GM12878 (cell line): ENCODE results near the gene RSPH1. TPM values are rescaled to one million over a fixed set of nuclear protein-coding genes. Genes with fewer than 3 reads are reported as not detected.

Experiments
- ATAC-seq: fragments of 200-7000 bp; cut with Tn5 transposase; 3 replicates; pipeline ENCODE4 v1.9.1; 2020; ENCODE audit warnings: mild to moderate bottlenecking, moderate library complexity
- BruUV-seq: library from RNA; stranded (reverse); fragments of 400-500 nt; replicated peaks from 2 replicates; lab custom pipeline; 2021; lab: Mats Ljungman, UMichigan
- CTCF ChIA-PET: fragments of 300-600 bp; sonication (Branson Sonifier 250); formaldehyde crosslinking; extraction: SDS; loops from one replicate; lab custom pipeline; 2021; ENCODE audit warnings: inconsistent platforms; lab: Yijun Ruan, JAX
- POLR2A ChIA-PET: fragments of 350-600 bp; formaldehyde crosslinking; extraction: SDS; loops from one replicate; lab custom pipeline; 2021; ENCODE audit warnings: inconsistent platforms; lab: Charles Lee
- RAD21 ChIA-PET: fragments of 300-600 bp; sonication (Branson Sonifier 250); formaldehyde crosslinking; loops from one replicate; lab custom pipeline; 2023; ENCODE audit warnings: antibody characterized with exemption; ENCODE audit not compliant: unreplicated experiment; lab: Charles Lee
- SMC1A ChIA-PET: fragments of 300-600 bp; sonication (Branson Sonifier 250); formaldehyde crosslinking; loops from one replicate; lab custom pipeline; 2023; ENCODE audit not compliant: unreplicated experiment, uncharacterized antibody; lab: Charles Lee
- DNase-seq: peaks from one replicate; pipeline ENCODE4 v3.0.0-alpha.2; 2011; ENCODE audit warnings: low read depth, low spot score
- FAIRE-seq: peaks from 3 replicates; lab custom pipeline; 2011; peaks lifted over from hg19 to GRCh38; lab: Jason Lieb, UNC
- H2AFZ ChIP-seq: 2 replicates; pipeline ENCODE4 v1.6.0; 2011; ENCODE audit warnings: low read depth, low read length, control low read depth; ENCODE audit not compliant: control insufficient read depth
- H3K27ac ChIP-seq: 2 replicates; pipeline ENCODE4 v1.5.1; 2011; ENCODE audit warnings: control low read depth; ENCODE audit not compliant: control insufficient read depth, insufficient read depth
- H3K27me3 ChIP-seq, 2 experiments: replicated peaks in 1 of 2; 2 replicates each; pipeline versions ENCODE4 v1.6.0 to v1.6.1; 2011; ENCODE audit warnings: low read length in 1 of 2; ENCODE audit not compliant: control insufficient read depth in 2 of 2, insufficient read depth in 2 of 2
- H3K36me3 ChIP-seq, 2 experiments: 2 replicates each; pipeline ENCODE4 v1.5.1; 2011; ENCODE audit warnings: low read length in 1 of 2; ENCODE audit not compliant: control insufficient read depth in 2 of 2, insufficient read depth in 2 of 2
- H3K4me1 ChIP-seq: 2 replicates; pipeline ENCODE4 v1.6.1; 2011; ENCODE audit warnings: mild to moderate bottlenecking, low read length, moderate library complexity, mixed read lengths; ENCODE audit not compliant: control insufficient read depth, insufficient read depth
- H3K4me2 ChIP-seq: 2 replicates; pipeline ENCODE4 v1.6.0; 2011; ENCODE audit warnings: control low read depth; ENCODE audit not compliant: control insufficient read depth, insufficient read depth
- H3K4me3 ChIP-seq: fragments of 200-600 bp; sonication (generic); 2 replicates; pipeline ENCODE4 v1.5.1; 2016
- H3K79me2 ChIP-seq: 2 replicates; pipeline ENCODE4 v1.6.0; 2011; ENCODE audit warnings: low read length; ENCODE audit not compliant: control insufficient read depth, insufficient read depth
- H3K9ac ChIP-seq: 2 replicates; pipeline ENCODE4 v1.8.0; 2011; ENCODE audit warnings: low read length, control low read depth, mixed read lengths; ENCODE audit not compliant: control insufficient read depth, insufficient read depth
- H3K9me3 ChIP-seq: replicated peaks from 3 replicates; pipeline ENCODE4 v1.5.1; 2011; ENCODE audit warnings: mild to moderate bottlenecking, low read length; ENCODE audit not compliant: control insufficient read depth, insufficient read depth
- H4K20me1 ChIP-seq: 2 replicates; pipeline ENCODE4 v1.6.0; 2011; ENCODE audit not compliant: control insufficient read depth, insufficient read depth
- ASH2L ChIP-seq: fragments of 300-600, 200-600 bp; sonication (generic); IDR thresholded peaks from 2 replicates; pipeline ENCODE4 v1.6.1; 2017; ENCODE audit warnings: low read depth, mild to moderate bottlenecking, borderline replicate concordance
- CHD1 ChIP-seq: IDR thresholded peaks from 2 replicates; pipeline ENCODE4 v1.6.1; 2012; ENCODE audit warnings: low read depth, low read length, improper control_type of control experiment
- ETV6 ChIP-seq, 2 experiments: fragments of 450-650 bp in 1 of 2; IDR thresholded peaks in 1 of 2; conservative IDR thresholded peaks in 1 of 2; 2 replicates each; pipeline ENCODE4 v1.6.1; 2014; ENCODE audit warnings: antibody characterized with exemption in 1 of 2, borderline replicate concordance in 1 of 2, low read depth in 1 of 2, mild to moderate bottlenecking in 1 of 2, moderate library complexity in 1 of 2
- FOXM1 ChIP-seq: IDR thresholded peaks from 2 replicates; pipeline ENCODE4 v1.6.1; 2012; ENCODE audit warnings: low read depth, mild to moderate bottlenecking, inconsistent platforms, low read length, moderate library complexity
- GATAD2B ChIP-seq: fragments of 450-650 bp; conservative IDR thresholded peaks from 2 replicates; pipeline ENCODE4 v1.6.1; 2017; ENCODE audit warnings: low read depth, mild to moderate bottlenecking, moderate library complexity
- HCFC1 ChIP-seq: fragments of 150-350 bp; IDR thresholded peaks from 2 replicates; pipeline ENCODE4 v1.6.1; 2014; ENCODE audit warnings: low read length
- IRF4 ChIP-seq: IDR thresholded peaks from 2 replicates; pipeline ENCODE4 v1.6.1; 2011; ENCODE audit warnings: low read depth, low read length
- JUND ChIP-seq: IDR thresholded peaks from 2 replicates; pipeline ENCODE4 v1.6.1; 2012; ENCODE audit warnings: low read depth, mild to moderate bottlenecking, low read length, improper control_type of control experiment, moderate library complexity
- MEF2A ChIP-seq: IDR thresholded peaks from 2 replicates; pipeline ENCODE4 v1.6.1; 2011; ENCODE audit warnings: low read depth, mild to moderate bottlenecking, low read length, moderate library complexity; ENCODE audit not compliant: insufficient read depth
- MTA3 ChIP-seq: IDR thresholded peaks from 2 replicates; pipeline ENCODE4 v1.6.1; 2012; ENCODE audit warnings: low read length, inconsistent platforms, borderline replicate concordance
- PML ChIP-seq: IDR thresholded peaks from 2 replicates; pipeline ENCODE4 v1.6.1; 2012; ENCODE audit warnings: low read length, inconsistent platforms
- SMAD5 ChIP-seq: IDR thresholded peaks from 2 replicates; pipeline ENCODE4 v1.6.1; 2016; ENCODE audit warnings: antibody characterized with exemption, low read depth
- TBL1XR1 ChIP-seq: IDR thresholded peaks from 2 replicates; pipeline ENCODE4 v1.6.1; 2012; ENCODE audit warnings: low read depth, low read length, improper control_type of control experiment
- TCF7 ChIP-seq: IDR thresholded peaks from 2 replicates; pipeline ENCODE4 v1.6.1; 2014; ENCODE audit warnings: antibody characterized with exemption, borderline replicate concordance
- WGBS: methylation state at CpG from one replicate; pipeline ENCODE4 v1.1.6; 2016; ENCODE audit warnings: low lambda C conversion rate; ENCODE audit not compliant: insufficient replicate concordance, insufficient coverage; ENCODE audit errors: missing lambda C conversion rate; 5-methylcytosine and 5-hydroxymethylcytosine counted together
- in situ Hi-C: fragments of 300-500 bp; cut with MboI; formaldehyde crosslinking; loops from 9 replicates; pipeline ENCODE4 v1.14.3; 2018; ENCODE audit warnings: mixed read lengths
- intact Hi-C: fragments of 100-400 bp; cut with micrococcal nuclease; formaldehyde crosslinking; loops from one replicate; pipeline ENCODE4 v1.14.2; 2022; ENCODE audit not compliant: unreplicated experiment
- polyA plus RNA-seq, 11 experiments: library from polyadenylated mRNA; depleted of rRNA in 4 of 11; unstranded in 6 of 11; stranded (reverse) in 5 of 11; fragments of >200 nt; fragmentation: Nextera tagmentation in 4 of 11; fragmentation: Illumina TruSeq in 1 of 11; extraction: Ambion mirVana in 4 of 11; extraction: Trizol in 1 of 11; gene quantifications; 1 replicate in 1 of 11; 2 replicates in 10 of 11; pipeline versions ENCODE4 v1.2.1 to v1.2.3, GENCODE V29; 2011 to 2016; ENCODE audit warnings: inconsistent platforms in 2 of 11, missing spikeins in 2 of 11, low read depth in 1 of 11
- total RNA-seq, 4 experiments: library from RNA; depleted of rRNA in 3 of 4; stranded (reverse); fragments of >200 nt in 3 of 4; fragmentation: Illumina TruSeq in 1 of 4; extraction: Trizol in 1 of 4; gene quantifications; 2 replicates each; pipeline versions ENCODE4 v1.2.1 to v1.2.3, GENCODE V29; 2013 to 2021
- TF ChIP-seq, protein P1 (sequence below), 3 experiments: IDR thresholded peaks in 2 of 3; conservative IDR thresholded peaks in 1 of 3; 2 replicates each; pipeline ENCODE4 v1.5.1; 2011; ENCODE audit warnings: low read depth in 3 of 3, low read length in 3 of 3, mild to moderate bottlenecking in 3 of 3, control low read depth in 2 of 3, moderate library complexity in 2 of 3, inconsistent platforms in 1 of 3, mixed read lengths in 1 of 3; ENCODE audit not compliant: control insufficient read depth in 2 of 3, insufficient read depth in 1 of 3; ENCODE audit errors: extremely low read depth in 1 of 3
- TF ChIP-seq, protein P2 (sequence below): fragments of 450-650 bp; IDR thresholded peaks from 2 replicates; pipeline ENCODE4 v1.6.1; 2017; ENCODE audit warnings: mild to moderate bottlenecking, moderate library complexity

Gene RSPH1
- total and polyA plus RNA-seq, 10 of the 15 experiments (the other 5 are each of a cell fraction or from before 2014, with no cell fraction given) = 0.11 to 1.4 (median 0.38) TPM

DNA sequence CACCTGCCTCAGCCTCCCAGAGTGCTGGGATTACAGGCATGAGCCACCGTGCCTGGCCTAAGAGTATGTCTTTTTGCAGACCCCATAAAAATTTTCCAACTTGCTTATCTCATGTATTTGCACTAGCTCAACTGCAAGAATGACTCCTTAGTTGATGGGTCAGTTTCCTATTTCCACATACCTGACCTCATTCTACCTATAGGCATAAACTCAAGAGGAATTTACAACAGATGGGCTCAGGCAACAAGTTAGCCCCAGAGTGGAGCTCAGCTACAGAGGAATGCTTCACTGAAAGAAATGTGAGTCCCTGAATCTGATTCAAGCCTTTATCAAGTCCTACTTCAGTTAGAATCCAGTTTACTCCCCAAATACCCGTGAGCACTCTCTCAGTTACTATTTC lies 12.3 kb upstream of the RSPH1 start:
- ChIA-PET CTCF (no interaction called here), SMC1A (interaction anchor here (0.7 to 2.5 kb wide), 5 partner anchors 11 to 83 kb away, joined by 3 to 9 read pairs (median 3); no protein-coding TSS in a partner anchor), POLR2A (interaction anchor here (0.6 to 1.1 kb wide), 2 partner anchors 35 to 47 kb away, joined by 4 read pairs; no protein-coding TSS in a partner anchor), RAD21 (no interaction called here)
- H3K79me2 ChIP-seq = no peaks in the 10 kb centered on the region
- no peaks in the 10 kb centered on the region for H3K9me3 ChIP-seq
- no peak overlapping the region for H2AFZ ChIP-seq
- intact Hi-C loops (no loop called here), in situ Hi-C loops (no loop called here)
- DNase-seq (no peak), FAIRE-seq (no peak), ATAC-seq (no peak)
- H3K27me3 ChIP-seq = no peaks in the 10 kb centered on the region
- H3K36me3 ChIP-seq = no peaks in the 10 kb centered on the region
- H3K4me1 ChIP-seq = peaks cover 30% of the 10 kb centered on the region
- WGBS = 64% methylated on average over 2 of the region's 2 CpGs
- no peak overlapping the region for H3K27ac ChIP-seq
- no TSS peak for BruUV-seq
- H3K9ac ChIP-seq = no peak overlapping the region
- H3K4me2 ChIP-seq = no peak overlapping the region
- no peak overlapping the region for H3K4me3 ChIP-seq
- TF ChIP-seq MEF2A (no peak), TBL1XR1 (no peak), IRF4 (no peak), MTA3 (no peak), HCFC1 (no peak), ASH2L (no peak), FOXM1 (no peak), TCF7 (no peak), CHD1 (no peak), SMAD5 (no peak), ETV6 (conservative IDR thresholded peaks at IDR 0.05 in 1 of 2, IDR thresholded peaks at IDR 0.05 in 1 of 2; ENCODE audit: borderline replicate concordance in 1 of 2, low read depth in 1 of 2) (no peak), GATAD2B (no peak), PML (no peak), JUND (no peak)
- TF ChIP-seq, protein P1, sequence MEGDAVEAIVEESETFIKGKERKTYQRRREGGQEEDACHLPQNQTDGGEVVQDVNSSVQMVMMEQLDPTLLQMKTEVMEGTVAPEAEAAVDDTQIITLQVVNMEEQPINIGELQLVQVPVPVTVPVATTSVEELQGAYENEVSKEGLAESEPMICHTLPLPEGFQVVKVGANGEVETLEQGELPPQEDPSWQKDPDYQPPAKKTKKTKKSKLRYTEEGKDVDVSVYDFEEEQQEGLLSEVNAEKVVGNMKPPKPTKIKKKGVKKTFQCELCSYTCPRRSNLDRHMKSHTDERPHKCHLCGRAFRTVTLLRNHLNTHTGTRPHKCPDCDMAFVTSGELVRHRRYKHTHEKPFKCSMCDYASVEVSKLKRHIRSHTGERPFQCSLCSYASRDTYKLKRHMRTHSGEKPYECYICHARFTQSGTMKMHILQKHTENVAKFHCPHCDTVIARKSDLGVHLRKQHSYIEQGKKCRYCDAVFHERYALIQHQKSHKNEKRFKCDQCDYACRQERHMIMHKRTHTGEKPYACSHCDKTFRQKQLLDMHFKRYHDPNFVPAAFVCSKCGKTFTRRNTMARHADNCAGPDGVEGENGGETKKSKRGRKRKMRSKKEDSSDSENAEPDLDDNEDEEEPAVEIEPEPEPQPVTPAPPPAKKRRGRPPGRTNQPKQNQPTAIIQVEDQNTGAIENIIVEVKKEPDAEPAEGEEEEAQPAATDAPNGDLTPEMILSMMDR (IDR thresholded peaks at IDR 0.05 in 2 of 3, conservative IDR thresholded peaks at IDR 0.05 in 1 of 3; ENCODE audit: control insufficient read depth in 2 of 3, extremely low read depth in 1 of 3, insufficient read depth in 1 of 3, low read depth in 3 of 3, low read length in 3 of 3) = no peak
- TF ChIP-seq, protein P2, sequence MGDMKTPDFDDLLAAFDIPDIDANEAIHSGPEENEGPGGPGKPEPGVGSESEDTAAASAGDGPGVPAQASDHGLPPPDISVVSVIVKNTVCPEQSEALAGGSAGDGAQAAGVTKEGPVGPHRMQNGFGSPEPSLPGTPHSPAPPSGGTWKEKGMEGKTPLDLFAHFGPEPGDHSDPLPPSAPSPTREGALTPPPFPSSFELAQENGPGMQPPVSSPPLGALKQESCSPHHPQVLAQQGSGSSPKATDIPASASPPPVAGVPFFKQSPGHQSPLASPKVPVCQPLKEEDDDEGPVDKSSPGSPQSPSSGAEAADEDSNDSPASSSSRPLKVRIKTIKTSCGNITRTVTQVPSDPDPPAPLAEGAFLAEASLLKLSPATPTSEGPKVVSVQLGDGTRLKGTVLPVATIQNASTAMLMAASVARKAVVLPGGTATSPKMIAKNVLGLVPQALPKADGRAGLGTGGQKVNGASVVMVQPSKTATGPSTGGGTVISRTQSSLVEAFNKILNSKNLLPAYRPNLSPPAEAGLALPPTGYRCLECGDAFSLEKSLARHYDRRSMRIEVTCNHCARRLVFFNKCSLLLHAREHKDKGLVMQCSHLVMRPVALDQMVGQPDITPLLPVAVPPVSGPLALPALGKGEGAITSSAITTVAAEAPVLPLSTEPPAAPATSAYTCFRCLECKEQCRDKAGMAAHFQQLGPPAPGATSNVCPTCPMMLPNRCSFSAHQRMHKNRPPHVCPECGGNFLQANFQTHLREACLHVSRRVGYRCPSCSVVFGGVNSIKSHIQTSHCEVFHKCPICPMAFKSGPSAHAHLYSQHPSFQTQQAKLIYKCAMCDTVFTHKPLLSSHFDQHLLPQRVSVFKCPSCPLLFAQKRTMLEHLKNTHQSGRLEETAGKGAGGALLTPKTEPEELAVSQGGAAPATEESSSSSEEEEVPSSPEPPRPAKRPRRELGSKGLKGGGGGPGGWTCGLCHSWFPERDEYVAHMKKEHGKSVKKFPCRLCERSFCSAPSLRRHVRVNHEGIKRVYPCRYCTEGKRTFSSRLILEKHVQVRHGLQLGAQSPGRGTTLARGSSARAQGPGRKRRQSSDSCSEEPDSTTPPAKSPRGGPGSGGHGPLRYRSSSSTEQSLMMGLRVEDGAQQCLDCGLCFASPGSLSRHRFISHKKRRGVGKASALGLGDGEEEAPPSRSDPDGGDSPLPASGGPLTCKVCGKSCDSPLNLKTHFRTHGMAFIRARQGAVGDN = no peak
- no peaks in the 10 kb centered on the region for H4K20me1 ChIP-seq
